CD4-positive, alpha-beta T cell treated with Interferon alpha-2 for 1 hour (primary cell): ENCODE data around the gene PPP1R14C.

Source experiments
- DNase-seq, 2 donors: peaks; one replicate each; pipeline ENCODE4 v3.0.0-alpha.2; 2020 to 2022

The PPP1R14C gene

GRCh38 chr6:150139533-150139932 is 3.3 kb upstream of the PPP1R14C start:
- DNase-seq: no peak

- DNase-seq: no peak
Observed at GRCh38 chr6:150140236-150140969, 2.4 kb upstream of the PPP1R14C start.

- no peak for DNase-seq
Observed at GRCh38 chr6:150142097-150142669, 661 bp upstream of the PPP1R14C start.

GRCh38 chr6:150143516-150144293 is 861 bp downstream of the PPP1R14C start:
- DNase-seq: no peak

GRCh38 chr6:150144294-150144868 is 1.5 kb downstream of the PPP1R14C start:
- DNase-seq: no peak

- DNase-seq: no peak
Observed at GRCh38 chr6:150145427-150145826, 2.6 kb downstream of the PPP1R14C start.

GRCh38 chr6:150145830-150146229 is 3.0 kb downstream of the PPP1R14C start:
- no peak for DNase-seq

- DNase-seq: no peak
Observed at GRCh38 chr6:150146436-150146835, 3.6 kb downstream of the PPP1R14C start.

GRCh38 chr6:150149146-150149545 is 6.3 kb downstream of the PPP1R14C start:
- no peak for DNase-seq

GRCh38 chr6:150150458-150150820 is 7.6 kb downstream of the PPP1R14C start:
- no peak for DNase-seq

- no peak for DNase-seq
Observed at GRCh38 chr6:150150821-150151646, 8.2 kb downstream of the PPP1R14C start.

GRCh38 chr6:150152891-150153876 is 10.3 kb downstream of the PPP1R14C start:
- no peak for DNase-seq

- DNase-seq: no peak
Observed at GRCh38 chr6:150153905-150154492, 11.2 kb downstream of the PPP1R14C start.

- no peak for DNase-seq
Observed at GRCh38 chr6:150156460-150156859, 13.6 kb downstream of the PPP1R14C start.

GRCh38 chr6:150157081-150157480 is 14.2 kb downstream of the PPP1R14C start:
- DNase-seq: no peak

- DNase-seq: no peak
Observed at GRCh38 chr6:150159757-150160156, 16.9 kb downstream of the PPP1R14C start.

- DNase-seq: no peak
Observed at GRCh38 chr6:150163970-150164369, 21.1 kb downstream of the PPP1R14C start.

- DNase-seq: no peak
Observed at GRCh38 chr6:150165020-150165702, 22.3 kb downstream of the PPP1R14C start.

- no peak for DNase-seq
Observed at GRCh38 chr6:150167479-150167873, 24.6 kb downstream of the PPP1R14C start.

GRCh38 chr6:150169181-150169580 is 26.3 kb downstream of the PPP1R14C start:
- no peak for DNase-seq
